ENCODE measurements around the gene DLGAP1. TPM values are rescaled to one million over a fixed set of nuclear protein-coding genes. Genes with fewer than 3 reads are reported as not detected.
"Not testable (repeated sequence)": the region's sequence is repeated elsewhere in the genome, so short reads cannot be mapped to it uniquely, and the experiment has no call there.

DLGAP1 gene
- total and polyA plus RNA-seq, 2 of the 8 experiments (the other 6 are each of a cell fraction or from before 2014, with no cell fraction given) = 11.8 to 16.9 TPM

- H4K5ac ChIP-seq (ENCODE audit: insufficient read length, low read depth, low read length); H3K23me2 ChIP-seq (ENCODE audit: low read depth, low read length); H3K18ac ChIP-seq (ENCODE audit: extremely low read depth, low read length); H2AK5ac ChIP-seq (ENCODE audit: low read depth, low read length); H3K4ac ChIP-seq (replicated peaks; ENCODE audit: insufficient read length, low read depth, low read length); H3K56ac ChIP-seq (replicated peaks; ENCODE audit: insufficient read length, low read depth, low read length); H2BK120ac ChIP-seq (replicated peaks; ENCODE audit: low read depth, low read length); H3K27ac ChIP-seq (ENCODE audit: low read depth, low read length); H3K23ac ChIP-seq (ENCODE audit: insufficient read length); H2BK15ac ChIP-seq (ENCODE audit: low read length); H4K91ac ChIP-seq (replicated peaks; ENCODE audit: insufficient read length, low read length); DNase-seq (ENCODE audit: low read depth in 1 of 2, low spot score in 2 of 2); H3K79me2 ChIP-seq (ENCODE audit: control insufficient read depth in 1 of 2, insufficient read depth in 2 of 2, low read length in 2 of 2); H2BK5ac ChIP-seq (ENCODE audit: low read depth, low read length); H3K27me3 ChIP-seq (replicated peaks in 1 of 4; ENCODE audit: control insufficient read depth in 3 of 4, extremely low read depth in 1 of 4, insufficient read depth in 3 of 4, low read length in 3 of 4); H3K9ac ChIP-seq (replicated peaks in 1 of 4; ENCODE audit: extremely low read depth in 1 of 4, low read depth in 3 of 4, low read length in 3 of 4); H4K8ac ChIP-seq (ENCODE audit: extremely low read depth, insufficient read depth, low read length); H3K36me3 ChIP-seq (ENCODE audit: control insufficient read depth in 2 of 4, insufficient read depth in 4 of 4, low read length in 3 of 4); H3K79me1 ChIP-seq (ENCODE audit: low read depth, low read length); POLR2A ChIA-PET (ENCODE audit: partially characterized antibody); H2AFZ ChIP-seq (ENCODE audit: low read length); FAIRE-seq; H3K4me2 ChIP-seq (ENCODE audit: insufficient read depth in 1 of 2, low read depth in 2 of 2, low read length in 2 of 2); H3K14ac ChIP-seq (ENCODE audit: insufficient read length); H3K4me3 ChIP-seq (ENCODE audit: extremely low read depth in 1 of 4, insufficient read depth in 2 of 4, low read depth in 3 of 4, low read length in 4 of 4); H3K9me3 ChIP-seq (ENCODE audit: insufficient read depth in 2 of 2, low read depth in 1 of 2, low read length in 1 of 2); H2BK12ac ChIP-seq (ENCODE audit: low read depth, low read length); H2BK20ac ChIP-seq (ENCODE audit: low read length); H4K20me1 ChIP-seq (replicated peaks in 1 of 2; ENCODE audit: control insufficient read depth in 1 of 2, insufficient read depth in 2 of 2, low read length in 2 of 2): not testable (repeated sequence)
- H3K4me1 ChIP-seq (replicated peaks in 1 of 4; ENCODE audit: control insufficient read depth in 3 of 4, insufficient read depth in 4 of 4, low read length in 3 of 4) = peaks cover 0 to 11% (median 3%) of the 10 kb centered on the region in 4 experiments; a peak in 4 of 7 replicates
- 81% methylated on average over 1 of the region's 1 CpG; no CpG with 5 or more reads in 1 of the 2 experiments for WGBS, 2 experiments (ENCODE audit: extremely low coverage in 1 of 2, insufficient coverage in 1 of 2, insufficient read length in 1 of 2, insufficient replicate concordance in 2 of 2, low coverage in 1 of 2, low lambda C conversion rate in 2 of 2, missing lambda C conversion rate in 1 of 2)
- CTCF ChIA-PET (ENCODE audit: partially characterized antibody) = interaction anchor here (1.5 kb wide), 1 partner anchor 27 kb away, joined by 4 read pairs; no protein-coding TSS in a partner anchor
Measured at GRCh38 chr18:4022749-4023148, 432.4 kb downstream of the DLGAP1 start.
